Myocyte (in vitro differentiated cells): ENCODE results near the gene RAP1GDS1. TPM values are rescaled to one million over a fixed set of nuclear protein-coding genes. Genes with fewer than 3 reads are reported as not detected.
A peak's percentile ranks its signal among the peaks of the same experiment; 100 is the strongest.
"Not testable (repeated sequence)": the region's sequence is repeated elsewhere in the genome, so short reads cannot be mapped to it uniquely, and the experiment has no call there.

Source experiments
- DNase-seq: peaks from one replicate; pipeline ENCODE4 v3.0.0-alpha.2; 2012; ENCODE audit warnings: low read depth
- total RNA-seq: library from RNA; depleted of rRNA; stranded (reverse); fragments of >200 nt; gene quantifications from 2 replicates; pipeline ENCODE4 v1.2.3, GENCODE V29; 2014

The RAP1GDS1 gene
- total RNA-seq, 1 donor from 2014 or later, result 74.3 TPM

DNA sequence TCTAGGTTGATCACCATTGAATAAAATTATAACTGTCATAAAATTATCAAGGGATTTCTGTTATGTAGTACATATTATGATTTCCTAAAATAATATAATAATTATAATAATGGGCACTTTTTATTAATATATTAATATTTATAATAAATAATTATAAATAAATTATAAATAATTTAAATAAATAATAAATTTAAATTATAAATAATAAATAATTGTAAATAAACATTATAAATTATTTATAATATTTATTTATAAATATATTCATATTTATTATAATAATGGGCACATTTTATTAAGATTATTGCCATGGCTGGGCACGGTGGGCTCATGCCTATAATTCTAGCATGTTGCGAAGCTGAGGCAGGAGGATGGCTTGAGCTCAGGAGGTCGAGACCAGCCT lies 24.5 kb downstream of the RAP1GDS1 start:
- DNase-seq, result no peak

DNA sequence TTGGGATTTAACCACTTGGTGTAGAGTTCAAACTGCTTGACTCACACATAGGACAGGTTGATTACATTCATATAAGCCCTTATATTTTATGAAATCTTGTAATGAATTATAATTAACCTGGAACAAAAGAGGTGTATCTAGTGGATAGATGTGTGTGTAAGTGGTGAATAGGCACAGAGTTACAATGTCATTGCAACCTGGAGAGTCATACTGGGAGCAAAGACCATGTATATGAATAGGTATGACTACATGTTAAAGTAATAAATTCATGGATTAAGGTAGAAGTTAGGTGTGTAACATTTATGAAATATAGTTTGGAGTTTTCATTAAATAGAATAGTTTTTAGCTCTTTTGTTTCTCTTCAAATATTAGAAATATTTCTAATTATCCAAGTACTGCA lies 26.1 kb downstream of the RAP1GDS1 start:
- no peak for DNase-seq

DNA sequence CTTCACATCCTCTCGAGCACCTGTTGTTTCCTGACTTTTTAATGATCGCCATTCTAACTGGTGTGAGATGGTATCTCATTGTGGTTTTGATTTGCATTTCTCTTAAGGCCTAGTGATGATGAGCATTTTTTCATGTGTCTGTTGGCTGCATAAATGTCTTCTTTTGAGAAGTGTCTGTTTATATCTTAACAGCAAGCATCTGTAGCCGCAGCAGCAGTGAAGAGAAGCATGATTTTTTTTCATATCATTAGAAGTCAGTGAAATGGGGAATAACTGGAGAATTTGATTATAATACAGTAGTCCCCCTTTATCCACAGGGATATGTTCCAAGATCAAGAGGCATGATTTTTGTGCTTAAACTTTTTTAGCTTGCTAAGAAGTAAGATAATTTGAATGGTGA lies 27.5 kb downstream of the RAP1GDS1 start:
- DNase-seq, result not testable (repeated sequence)

DNA sequence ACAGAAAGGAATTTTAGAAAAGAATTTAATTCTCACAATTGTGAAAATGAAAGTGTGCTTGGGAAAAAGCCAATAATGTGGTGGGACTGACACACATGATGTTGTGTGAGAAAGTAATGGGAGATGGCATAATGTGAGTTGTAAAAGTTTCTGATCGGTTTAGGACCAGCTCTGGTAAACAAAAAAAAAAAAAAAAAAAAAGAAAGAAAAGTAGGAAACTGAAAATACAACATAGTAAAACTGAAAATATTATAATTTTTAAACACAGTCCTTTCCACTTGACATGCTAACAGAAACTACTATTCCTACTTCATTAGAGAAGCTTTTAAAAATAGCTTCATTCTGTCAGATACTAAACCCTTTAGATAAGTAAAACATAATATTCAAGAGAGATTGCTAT lies 28.2 kb downstream of the RAP1GDS1 start:
- no peak for DNase-seq

DNA sequence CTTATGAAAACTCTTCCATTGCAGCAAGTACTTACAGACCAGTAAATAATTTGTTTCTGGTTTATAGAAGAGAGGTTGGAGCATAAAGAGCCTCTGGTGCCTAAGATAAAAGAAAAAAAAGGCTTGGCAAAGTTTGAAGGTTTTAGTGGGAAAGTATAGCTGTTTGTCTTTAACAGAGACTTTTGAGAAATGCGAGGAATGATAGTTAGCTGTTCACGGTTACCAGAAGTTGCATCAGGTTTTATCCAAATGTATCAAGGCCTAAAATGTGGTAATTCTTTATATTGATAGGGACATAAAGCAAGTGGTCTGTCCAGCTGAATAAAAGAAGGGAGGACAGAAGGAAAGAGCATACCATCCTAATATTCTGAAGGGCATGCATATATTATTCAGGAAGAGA lies 29.3 kb downstream of the RAP1GDS1 start:
- DNase-seq, result no peak

DNA sequence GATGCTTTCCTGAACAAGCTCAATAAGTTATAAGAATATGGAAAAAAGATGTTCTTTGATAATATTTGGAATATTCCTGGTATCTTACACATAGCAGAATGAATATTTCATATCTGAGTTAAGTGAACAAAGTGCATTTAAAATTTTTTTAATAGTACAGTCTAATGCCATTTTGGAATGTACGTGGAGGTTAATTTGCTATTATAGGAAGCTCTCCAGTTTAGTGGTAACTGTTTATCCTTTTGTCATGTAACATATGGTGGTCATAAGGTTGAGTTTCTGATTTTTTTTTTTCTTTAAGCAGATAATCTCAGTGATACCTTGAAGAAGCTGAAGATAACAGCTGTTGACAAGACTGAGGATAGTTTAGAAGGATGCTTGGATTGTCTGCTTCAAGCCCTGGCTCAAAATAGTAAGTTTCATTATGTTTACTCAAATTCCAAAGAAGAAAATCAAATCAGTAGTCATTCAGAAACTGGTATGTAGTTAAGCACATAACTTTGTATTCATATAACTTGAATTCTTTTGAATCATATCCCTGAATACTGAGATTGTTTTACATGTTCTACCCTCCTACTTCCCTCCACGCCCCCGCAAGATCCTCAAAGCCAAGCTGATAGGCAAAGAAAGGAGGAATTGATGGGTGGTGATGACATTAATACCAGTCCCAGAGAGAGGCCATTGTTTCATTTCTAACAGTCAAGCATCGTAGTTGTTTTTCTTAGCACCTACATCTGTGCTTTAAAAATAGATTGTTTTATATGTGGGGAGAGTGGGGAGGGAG lies 32.1 kb downstream of the RAP1GDS1 start:
- DNase-seq, result peak; percentile 31

DNA sequence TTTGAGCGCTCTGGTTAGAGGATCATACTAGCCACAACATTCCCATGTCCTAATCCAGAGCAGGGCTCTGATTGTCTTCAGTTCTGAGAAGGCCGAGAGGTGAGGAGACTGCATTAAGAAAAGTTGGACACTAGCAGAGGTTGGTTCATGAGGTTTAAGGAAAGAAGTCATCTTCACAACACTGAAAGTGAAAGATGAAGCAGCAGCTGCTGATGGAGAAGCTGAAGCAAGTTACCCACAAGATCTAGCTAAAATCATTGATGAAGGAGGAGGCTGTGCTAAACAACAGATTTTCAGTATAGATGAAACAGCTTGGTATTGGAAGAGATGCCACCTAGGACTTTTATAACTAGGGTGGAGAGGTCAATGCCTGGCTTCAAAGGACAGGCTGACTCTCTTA lies 36.8 kb downstream of the RAP1GDS1 start:
- no peak for DNase-seq

DNA sequence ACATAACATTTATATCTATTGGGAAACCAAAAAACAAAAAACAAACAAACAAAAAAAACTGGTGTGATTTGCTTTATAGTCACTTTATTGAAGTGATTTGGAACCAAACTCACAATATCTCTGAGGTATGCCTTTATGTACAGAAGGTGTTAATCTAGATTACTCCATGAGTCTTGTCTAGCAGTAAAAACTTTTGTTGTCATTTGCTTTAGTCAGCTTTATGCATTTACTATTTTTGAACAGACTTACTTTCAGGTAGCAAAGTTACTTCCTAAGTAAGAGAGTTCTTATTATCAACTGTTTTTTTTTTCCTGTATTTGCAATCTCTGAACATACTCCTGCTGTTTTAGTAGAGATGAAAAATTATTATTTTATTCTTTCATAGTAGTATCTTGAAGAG lies 39.5 kb downstream of the RAP1GDS1 start:
- DNase-seq, result no peak

DNA sequence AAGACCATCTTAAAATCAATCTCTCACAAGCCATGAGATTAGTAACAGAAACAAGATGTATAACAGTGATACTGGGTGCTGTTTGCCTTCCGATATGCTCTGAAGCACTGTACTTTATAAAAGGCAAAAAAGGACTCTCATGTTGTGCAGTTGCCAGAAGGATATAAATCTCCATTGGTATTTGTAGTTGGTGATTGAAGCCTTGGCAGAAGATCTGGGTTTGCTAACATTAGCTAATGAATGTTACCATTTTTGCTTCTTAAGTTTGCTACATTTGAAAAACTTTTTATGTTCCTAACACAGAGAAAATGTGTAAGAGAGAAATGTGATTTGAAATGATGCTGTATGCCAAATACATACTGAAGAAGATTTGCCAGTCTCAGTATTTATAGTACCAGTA lies 44.4 kb downstream of the RAP1GDS1 start:
- no peak for DNase-seq

DNA sequence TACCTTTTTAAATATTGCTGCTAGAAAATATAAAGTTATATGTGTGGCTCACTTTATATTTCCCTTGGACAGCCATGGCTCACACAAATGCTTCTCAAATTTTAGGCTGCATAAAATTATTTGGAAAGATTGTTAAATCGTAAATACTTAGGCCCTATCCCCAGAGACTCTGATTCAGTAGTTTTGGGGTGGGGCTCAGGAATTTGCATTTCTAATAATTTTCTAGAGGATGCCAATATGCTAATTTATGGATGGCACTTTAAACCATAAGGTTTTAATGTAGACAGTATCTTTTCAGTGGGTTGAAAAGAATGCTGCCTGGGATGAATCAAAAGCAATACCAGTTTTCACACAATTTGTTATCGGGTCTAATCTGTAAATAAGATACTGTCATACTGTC lies 49.7 kb downstream of the RAP1GDS1 start:
- no peak for DNase-seq

DNA sequence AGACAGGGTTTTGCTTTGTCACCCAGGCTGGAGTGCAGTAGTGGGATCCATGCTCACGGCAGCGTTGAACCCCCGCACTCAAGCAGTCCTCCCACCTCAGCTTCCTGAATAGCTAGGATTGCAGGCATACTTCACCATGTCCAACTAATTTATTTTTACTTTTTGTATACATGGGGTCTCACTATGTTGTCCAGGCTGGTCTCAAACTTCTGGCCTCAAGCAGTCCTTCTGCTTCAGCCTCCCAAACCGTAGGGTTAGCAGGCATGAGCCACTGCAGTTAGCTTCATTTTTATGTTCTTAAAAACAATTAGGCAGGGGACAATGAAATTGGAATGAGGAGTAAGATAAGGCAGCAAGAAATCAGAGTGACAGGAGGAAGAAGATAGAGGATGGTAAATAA lies 50.5 kb downstream of the RAP1GDS1 start:
- no peak for DNase-seq

DNA sequence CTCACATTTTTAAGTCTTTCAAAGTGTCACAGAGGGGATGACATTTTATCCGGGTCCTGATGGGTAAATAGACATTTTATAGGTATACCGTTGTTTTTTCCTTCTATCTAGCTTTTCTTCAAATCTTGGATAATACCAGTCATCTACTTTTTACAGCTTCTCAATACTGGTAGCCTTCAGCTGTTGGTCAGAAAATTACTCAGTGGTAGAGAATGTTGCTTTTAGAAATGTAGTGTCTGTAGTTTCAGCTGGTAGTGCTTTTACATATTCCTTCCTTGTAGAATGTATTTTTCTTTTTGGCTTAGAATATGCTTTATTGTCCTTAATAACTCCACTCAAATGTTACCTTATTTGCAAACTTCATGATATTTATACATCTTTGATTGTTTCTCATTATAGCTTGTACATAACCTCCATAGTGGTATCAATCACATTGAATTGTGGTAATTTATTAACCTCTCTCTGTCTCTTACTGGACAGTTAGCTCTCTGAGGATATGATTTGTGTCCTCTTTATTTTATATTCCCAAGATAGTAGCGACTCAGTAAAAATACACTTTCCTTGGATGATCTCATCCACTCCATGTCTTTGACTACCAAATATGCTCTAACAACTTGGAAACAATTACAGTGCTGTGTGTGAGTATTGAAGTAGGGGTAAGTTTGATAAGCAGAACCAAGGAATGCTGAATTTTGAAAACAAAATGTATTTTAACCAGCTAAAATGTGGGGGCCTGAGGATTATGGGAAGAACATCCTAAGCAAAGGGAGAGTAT lies 53.8 kb downstream of the RAP1GDS1 start:
- peak; percentile 51 for DNase-seq

DNA sequence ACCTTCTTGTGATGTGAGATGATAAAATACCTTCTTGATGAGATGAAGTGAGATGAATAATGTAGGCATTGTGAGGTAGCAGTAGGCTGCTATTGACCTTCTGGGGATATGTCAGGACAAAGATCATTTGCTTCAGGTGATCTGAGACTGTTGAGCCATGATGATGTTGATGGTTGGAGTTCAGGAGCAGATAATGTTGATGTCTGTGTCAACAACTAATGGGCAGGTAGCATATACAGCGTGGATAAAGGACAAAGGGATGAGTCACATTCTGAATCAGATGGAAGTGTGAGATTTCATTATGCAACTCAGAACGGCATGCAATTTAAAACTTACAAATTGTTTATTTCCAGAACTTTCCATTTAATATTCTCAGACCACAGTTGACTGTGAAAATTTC lies 57.3 kb downstream of the RAP1GDS1 start:
- no peak for DNase-seq

DNA sequence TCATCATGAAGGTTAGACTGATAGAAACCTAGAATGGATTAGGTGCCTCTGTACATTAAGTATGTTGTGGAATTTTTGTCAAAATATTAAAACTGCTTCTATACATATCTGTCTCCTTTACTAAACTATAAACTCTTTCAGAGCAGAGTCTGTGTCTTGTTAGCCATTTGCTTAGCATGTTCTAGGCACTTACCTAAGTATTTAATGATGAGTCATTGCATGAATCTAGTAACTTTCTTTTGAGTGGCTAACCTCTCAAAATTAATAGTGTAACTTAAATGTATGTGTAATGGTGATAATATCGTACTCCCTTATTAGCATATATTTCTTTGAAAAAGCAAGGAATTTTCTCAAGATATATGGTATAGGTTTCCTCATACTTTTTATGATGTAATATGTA lies 57.8 kb downstream of the RAP1GDS1 start:
- no peak for DNase-seq

DNA sequence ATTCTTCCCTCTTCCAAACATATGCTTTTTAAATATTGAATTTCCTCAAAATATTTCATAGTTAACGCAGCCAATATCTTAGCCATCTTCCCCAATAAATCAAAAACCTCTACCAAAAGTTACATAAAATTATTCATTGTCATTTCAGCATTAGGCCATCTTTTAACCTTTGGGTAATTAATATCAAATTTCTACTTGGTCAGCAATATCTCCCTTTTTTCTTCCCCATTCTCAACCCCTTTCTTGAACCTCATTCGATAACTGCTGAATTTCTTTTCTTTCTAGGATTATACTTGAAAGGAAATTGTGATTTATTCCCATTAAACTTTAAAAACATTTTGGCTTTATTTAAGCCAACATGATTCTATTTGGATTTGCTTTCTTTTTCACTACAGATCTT lies 65.0 kb downstream of the RAP1GDS1 start:
- DNase-seq, result no peak

DNA sequence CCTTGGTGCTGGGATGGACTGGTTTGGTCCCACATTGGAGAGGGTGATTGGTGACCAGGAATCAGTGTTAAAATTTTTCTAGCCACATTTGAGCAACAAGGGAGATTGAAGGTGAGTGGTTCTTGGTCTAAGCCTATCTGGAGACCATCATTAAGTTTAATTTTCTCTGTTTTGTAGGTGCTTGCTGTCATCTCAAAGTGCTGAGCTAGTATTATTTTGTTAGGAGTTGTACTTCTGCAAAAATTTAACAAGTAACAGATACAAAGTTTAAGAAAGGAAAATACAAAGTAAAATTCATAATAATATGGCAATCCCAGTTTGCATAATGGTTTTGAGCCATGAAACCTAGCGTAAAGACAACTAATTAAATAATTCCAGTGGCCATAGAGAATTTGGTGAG lies 66.5 kb downstream of the RAP1GDS1 start:
- DNase-seq, result no peak

DNA sequence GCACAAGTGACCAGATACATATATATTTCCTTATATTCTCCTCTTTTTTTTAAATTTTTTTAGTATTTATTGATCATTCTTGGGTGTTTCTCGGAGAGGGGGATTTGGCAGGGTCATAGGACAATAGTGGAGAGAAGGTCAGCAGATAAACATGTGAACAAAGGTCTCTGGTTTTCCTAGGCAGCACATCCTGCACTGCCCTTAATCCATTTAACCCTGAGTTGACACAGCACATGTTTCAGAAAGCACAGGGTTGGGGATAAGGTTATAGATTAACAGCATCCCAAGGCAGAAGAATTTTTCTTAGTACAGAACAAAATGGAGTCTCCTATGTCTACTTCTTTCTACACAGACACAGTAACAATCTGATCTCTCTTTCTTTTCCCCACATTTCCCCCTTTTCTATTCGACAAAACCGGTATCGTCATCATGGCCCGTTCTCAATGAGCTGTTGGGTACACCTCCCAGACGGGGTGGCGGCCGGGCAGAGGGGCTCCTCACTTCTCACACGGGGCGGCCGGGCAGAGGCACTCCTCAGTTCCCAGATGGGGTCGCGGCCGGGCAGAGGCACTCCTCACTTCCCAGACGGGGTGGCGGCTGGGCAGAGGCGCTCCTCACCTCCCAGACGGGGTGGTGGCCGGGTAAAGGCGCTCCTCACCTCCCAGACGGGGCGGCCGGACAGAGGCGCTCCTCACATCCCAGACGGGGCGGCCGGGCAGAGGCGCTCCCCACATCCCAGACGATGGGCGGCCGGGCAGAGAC lies 68.9 kb downstream of the RAP1GDS1 start:
- DNase-seq, result not testable (repeated sequence)

DNA sequence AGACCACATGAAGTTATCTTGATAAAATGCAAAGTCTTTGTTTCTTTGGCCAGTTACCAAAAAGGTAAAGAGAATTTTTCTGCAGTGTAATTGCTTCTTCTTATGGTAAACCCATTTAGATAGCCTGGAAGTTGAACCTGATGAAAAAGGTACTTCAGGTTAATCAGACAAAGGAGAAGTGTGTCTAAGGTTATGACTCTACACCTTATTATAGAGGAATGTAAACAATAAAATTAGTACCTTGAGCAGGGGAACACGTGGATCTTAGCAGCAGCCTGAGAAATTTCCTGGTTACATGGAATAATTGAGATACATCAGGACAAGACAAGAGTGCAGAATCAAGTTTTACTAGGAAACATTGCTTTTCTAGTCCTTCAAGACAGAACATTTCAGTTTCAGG lies 70.8 kb downstream of the RAP1GDS1 start:
- no peak for DNase-seq

DNA sequence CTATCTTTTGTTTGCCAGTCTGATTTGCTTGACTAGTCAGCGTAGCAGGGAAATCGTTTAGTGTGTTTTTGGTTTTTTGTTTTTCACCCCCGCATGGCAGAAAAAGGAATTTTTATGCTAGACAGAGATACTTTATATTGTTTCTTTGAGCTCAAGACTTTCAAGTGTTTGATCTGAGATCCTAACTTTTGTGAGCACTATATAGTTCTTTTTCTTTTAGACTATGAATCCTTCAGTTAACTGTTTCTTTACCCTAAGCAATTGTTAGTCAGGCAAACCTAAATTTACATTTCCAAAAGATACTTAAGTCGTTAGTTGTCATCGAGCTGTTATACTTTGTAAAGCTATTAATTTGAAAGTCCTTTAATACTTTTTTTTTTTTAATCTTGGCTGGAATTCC lies 73.3 kb downstream of the RAP1GDS1 start:
- no peak for DNase-seq

DNA sequence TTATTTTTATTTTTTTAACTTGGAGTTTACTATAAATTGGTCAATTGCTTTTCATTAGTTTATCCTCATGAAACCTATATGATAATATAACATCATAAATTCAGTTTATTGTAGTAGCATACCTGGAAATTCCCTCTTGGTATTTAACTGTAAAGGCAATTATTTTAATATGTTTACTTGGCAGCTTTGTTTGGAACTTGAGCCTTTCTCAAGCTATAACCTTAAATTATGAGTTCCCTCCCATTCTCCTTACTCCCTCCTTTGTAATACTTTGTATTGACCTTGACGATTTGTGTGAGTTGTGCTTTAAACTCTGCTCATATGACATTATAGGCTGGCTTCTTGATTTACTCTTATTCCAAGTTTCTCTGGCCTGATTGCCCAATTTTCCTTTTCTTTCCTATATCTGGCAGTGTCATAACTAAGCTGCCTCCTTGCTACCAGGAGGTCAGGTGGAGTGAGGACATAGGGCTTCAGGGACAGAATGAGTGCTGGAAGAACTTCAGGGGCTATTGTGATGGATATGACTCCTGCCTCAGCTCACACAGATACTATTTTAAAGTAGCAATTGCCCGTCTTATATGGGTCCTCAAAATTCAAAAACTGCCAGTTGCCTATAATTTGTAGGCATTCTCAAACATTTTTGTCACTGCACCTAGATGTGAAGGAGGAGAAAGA lies 77.7 kb downstream of the RAP1GDS1 start:
- DNase-seq, result no peak

DNA sequence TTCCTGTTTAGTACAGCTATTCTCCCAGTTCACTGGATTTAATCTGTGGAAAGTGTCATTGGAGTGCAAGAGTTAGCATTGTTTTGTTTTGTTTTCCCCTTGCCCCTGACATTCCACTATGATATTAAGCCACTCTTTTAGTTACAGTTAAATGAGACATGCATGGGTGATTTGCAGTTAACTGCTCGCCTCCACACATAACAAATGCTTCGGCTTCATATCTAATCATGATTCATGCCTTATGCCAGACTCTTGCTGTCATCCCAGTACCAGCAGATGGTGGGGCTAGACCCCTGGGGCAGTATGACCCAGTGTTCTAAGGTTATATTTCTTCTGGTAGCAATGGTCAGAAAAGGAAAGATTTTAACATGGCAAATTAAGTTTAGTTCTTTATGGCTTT lies 80.1 kb downstream of the RAP1GDS1 start:
- peak; percentile 64 for DNase-seq

DNA sequence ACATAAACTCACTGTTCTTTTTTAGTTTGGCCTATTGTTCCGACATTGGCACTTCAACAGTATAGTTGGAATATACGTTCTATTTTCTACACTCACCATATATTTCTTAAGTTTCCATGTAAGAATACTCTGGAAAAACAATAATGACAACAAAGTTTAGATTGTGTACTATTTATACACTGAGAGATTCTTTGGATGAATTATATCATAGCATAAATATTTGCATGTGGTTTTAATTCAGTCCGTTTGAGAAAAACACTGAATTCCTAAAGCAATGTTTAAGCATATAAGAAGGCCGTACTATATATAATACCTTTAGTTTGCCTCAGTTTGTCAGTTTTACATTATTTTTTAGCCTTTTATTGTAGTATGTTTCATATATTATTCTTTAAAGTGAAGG lies 82.4 kb downstream of the RAP1GDS1 start:
- no peak for DNase-seq
